Measurements from ENCODE around the gene ATP6V0A4. TPM values are rescaled to one million over a fixed set of nuclear protein-coding genes. Genes with fewer than 3 reads are reported as not detected.
"Not testable (repeated sequence)": the region's sequence is repeated elsewhere in the genome, so short reads cannot be mapped to it uniquely, and the experiment has no call there.

The ATP6V0A4 gene
- not detected for polyA plus RNA-seq (ENCODE audit: insufficient read length)

DNA sequence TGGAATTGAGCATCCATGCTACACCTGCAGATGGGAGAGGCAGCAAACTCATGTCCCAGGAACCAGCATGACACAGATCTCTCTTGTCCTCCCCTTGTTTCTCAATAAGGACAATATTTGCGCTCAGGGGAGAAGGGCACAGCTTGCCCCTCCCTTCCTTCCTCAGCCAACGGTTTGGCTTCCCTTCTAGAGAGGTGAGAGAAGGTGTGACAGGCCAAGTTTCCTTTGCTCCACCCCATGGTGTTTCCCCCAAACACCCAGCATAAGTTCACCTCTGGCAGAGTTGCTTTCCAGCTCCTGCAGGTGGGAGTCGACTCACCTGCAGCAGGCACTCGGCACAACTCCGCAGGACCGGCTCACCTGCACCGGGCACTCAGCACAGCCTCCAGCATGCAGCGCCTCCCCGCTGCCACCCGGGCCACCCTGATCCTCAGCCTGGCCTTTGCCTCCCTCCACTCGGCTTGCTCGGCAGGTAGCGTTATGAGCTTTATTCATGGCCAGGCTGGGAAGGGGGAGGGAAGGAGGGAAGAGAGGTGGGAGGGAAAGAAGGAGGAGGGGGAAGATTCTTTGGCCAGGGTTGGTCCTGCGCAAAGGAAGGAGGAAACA, at the start of gene ATP6V0A4, which contains the start of gene TMEM213:
TSS of gene ATP6V0A4 (minus strand) at position 482 of the 606 bp plus-strand sequence. CDS start 26,949 bp downstream, outside the sequence.
TSS of gene TMEM213 (plus strand) at position 280 of the 606 bp plus-strand sequence. CDS start at position 391, 111 bp downstream.
- DNase-seq (ENCODE audit: low read depth), result no peak

DNA sequence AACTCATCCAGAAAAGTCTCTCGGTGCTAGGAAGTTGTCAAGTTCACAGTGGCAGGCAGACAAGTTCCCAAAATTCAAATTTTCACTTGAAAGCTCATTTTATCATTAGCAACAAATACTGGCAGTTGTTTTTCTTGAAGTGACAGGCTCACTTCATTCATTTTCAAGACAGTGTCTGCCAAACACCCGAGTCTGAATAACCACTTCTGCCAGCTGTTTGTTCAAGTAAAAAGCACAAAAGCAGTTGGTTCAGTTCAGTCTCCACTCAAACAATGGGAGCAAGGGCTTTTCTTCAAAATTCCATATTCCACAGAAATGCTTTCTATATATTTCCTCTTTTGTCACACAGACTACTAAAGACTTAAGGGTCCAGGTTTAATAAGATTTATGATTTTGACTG, 47.7 kb upstream of the ATP6V0A4 start:
- DNase-seq (ENCODE audit: low read depth), result no peak

DNA sequence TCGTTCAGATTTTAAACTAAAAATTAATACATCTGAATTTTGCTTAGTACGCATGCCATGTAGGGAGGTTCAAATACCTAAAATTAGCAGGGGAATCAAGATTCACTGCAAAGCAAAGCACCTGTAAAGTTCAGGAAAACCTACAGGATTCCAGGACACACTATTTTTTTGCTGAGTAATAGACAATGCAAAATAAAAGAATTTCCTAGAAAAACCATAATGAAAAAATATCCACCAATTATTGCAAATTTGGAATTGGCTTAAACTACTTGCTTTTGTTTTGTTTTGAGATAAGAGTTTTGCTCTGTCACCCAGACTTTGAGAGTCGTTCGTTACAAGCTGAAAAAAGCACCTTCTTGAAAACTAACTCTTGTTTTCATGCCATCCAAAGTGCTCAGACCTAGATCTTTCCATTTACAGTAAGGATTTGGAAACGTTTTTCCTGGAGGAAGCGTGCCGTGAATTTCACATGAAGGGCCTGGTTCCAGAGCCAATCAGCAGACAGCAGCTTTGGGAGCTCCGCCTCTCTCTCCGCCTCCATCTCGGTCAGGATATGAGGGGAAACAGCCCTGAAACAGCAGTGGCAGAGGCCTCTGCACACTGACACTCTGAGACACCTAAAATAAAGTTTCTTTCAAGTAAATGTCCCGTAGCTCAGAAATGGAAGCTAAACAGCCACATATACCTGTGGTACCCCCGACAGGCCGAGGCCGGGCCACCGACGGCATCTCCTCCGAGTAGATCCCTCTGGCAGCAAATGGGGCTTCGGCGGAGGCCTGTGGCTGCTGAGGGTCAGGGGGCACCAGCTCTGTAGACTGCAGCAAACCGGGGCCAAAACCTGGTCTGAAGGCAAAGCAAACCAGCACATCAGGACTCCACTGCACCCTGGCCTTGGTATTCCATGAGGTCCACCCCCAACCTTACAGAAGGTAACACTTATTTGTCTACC, 45.9 kb upstream of the ATP6V0A4 start:
- no peak for DNase-seq (ENCODE audit: low read depth)

DNA sequence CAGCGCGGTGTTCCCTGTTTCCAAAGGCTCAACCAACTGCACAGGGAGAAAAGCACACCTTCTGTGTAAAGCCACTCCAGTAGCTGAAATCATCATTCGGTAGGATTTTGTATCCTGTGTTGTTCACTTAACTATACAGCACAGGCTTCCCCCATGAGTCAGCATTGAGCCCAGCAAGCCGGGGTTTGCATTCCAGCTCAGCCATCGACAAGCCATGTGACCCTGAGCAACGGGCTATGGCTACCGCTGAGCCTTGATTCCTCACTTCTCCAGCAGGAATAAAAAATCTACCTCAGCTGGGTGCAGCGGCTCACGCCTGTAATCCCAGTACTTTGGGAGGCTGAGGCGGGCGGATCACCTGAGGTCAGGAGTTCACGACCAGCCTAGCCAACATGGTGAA, 44.1 kb upstream of the ATP6V0A4 start:
- DNase-seq (ENCODE audit: low read depth), result no peak

DNA sequence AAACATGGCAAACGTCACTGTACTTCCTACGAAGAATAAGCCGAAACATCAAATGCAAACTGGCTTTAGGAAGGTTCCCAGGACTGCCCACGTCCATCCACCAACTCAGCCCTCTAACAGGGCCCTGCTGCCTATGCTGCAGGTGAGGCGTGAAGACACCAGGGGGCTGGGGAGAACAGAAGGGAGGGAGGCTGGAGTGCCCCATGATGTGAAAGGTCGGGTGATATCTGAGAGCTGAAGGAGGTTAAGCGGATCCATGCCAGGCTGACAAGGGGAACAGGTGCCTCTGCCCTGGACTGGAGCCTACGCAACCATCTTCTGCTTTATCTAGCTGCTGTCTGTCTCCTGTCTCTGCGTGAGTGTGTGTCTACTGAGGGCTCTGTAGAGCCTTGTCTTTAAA, 40.2 kb upstream of the ATP6V0A4 start:
- DNase-seq (ENCODE audit: low read depth), result no peak

DNA sequence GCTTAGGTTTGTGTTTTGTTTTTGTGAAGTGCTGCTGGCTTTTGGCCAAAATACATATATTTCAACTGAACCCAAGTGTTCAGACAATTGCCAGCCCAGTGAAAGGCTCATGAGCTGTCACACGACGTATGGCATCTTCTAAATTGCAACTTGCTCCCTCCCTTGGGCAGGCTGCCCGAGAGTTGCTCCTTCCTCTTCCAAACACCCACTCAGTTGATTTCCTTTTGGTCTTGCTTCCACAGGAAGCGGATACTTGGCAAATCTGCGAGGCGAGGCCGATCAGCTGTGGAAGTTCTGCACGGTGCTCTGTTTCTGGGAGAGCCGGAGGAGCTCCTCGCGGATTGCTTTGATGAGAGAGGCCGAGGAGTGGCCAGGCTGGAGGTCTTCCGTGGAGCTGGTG, 39.6 kb upstream of the ATP6V0A4 start:
- DNase-seq (ENCODE audit: low read depth), result no peak

DNA sequence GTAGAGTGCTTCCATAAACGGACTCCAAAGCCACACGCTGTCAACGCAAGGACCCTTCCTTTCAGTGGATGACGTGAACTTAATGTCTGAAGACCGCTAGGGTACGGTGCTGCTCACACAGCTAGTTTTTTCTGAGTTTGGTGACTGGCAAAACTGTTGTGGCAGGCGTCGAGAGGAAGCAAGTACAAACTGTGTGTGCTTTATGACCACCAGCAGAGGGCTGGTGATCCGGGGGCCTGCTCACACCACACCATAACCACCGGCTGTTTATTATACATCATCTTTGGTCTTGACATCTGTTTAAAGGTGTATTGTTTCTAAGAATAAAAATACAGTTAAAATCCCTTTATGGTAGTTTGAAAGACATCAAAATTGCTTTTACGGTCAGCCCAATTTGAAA, 37.1 kb upstream of the ATP6V0A4 start:
- DNase-seq (ENCODE audit: low read depth), result no peak

DNA sequence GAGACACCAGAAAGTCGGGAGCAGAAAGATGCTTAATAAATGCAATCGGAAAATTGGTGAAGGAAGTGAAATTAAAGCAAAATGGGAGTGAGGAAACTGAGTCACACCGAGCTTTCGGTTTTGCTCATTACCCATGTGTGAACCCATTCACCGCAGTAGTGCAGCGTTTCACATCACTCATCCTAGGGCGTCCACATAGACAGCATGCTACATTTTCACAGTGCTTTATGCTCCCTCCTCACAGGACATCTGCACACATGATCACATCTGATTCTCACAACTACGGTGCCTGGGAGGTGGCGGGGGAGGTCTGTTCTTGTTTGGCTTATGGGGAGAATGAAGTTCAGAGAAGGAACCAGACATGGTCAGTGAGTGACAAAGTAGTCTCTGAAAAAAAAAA, 36.6 kb upstream of the ATP6V0A4 start:
- no peak for DNase-seq (ENCODE audit: low read depth)

DNA sequence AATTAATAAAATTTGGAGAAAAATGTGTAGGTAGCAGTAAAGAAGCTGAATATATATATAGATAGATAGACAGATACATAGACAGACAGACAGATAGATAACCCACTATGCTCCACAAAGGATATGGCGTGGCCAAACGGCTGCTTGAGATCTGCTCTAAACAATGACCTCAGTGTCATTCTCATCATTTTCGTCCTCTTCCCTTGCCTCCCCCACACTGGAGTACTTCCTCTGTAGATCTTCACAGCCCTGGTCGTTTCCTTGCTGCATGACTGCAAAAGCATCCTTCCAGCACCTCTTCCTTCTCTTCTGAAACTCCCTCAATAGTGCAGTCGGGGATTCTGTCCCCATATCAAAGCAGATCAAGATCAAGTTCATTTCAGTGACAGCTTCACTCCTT, 35.6 kb upstream of the ATP6V0A4 start:
- no peak for DNase-seq (ENCODE audit: low read depth)

DNA sequence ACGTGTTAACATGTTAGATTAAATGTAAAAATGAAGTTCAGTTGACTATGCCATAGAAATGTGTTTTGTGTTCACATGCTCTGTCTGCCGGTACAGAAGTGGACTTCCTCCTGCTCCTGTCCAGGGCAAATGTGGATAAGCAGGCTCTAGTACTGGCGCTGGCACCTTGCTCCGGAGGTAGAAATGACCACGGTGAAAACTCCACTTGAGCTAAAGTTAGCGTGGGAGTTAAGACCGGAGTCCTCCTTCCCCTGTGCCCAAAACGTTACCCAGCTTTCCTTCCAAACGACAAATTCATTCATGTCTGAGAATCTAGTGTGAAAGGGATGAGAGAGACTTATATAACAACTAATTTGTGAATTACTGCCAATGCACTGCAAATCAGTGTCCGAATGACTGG, 35.0 kb upstream of the ATP6V0A4 start:
- DNase-seq (ENCODE audit: low read depth), result no peak

DNA sequence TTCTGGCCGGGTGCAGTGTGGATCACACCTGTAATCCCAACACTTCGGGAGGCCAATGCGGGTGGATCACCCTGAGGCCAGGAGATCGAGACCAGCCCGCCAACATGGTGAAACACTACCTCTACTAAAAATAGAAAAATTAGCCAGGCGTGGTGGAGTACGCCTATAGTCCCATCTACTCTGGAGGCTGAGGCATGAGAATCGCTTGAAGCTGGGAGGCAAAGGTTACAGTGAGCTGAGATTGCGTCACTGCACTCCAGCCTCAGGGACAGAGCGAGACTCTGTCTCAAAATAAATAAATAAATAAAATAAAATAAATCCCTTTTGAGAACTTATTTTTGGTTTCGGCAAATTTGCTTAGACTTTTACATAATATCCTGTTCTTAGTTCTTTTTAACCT, 31.3 kb upstream of the ATP6V0A4 start:
- no peak for DNase-seq (ENCODE audit: low read depth)

DNA sequence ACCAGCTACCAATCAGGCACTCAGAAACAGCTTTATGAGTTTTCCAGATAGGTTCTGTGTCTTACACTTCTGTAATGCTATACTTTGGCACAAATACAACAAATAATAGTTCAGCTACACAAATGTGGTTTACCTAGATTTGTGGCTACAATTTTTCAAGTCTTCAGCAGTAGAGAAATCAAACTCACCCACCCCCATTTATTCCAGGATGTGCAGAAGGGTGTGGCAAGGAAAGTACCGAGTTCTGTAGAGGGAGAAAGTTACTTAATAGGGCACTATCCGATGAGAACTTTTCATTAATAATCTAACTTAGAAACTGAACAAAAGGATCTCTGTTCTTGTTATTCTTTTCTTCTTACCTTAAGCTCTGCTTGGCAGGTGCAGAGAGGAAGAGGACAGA, 30.3 kb upstream of the ATP6V0A4 start:
- no peak for DNase-seq (ENCODE audit: low read depth)

DNA sequence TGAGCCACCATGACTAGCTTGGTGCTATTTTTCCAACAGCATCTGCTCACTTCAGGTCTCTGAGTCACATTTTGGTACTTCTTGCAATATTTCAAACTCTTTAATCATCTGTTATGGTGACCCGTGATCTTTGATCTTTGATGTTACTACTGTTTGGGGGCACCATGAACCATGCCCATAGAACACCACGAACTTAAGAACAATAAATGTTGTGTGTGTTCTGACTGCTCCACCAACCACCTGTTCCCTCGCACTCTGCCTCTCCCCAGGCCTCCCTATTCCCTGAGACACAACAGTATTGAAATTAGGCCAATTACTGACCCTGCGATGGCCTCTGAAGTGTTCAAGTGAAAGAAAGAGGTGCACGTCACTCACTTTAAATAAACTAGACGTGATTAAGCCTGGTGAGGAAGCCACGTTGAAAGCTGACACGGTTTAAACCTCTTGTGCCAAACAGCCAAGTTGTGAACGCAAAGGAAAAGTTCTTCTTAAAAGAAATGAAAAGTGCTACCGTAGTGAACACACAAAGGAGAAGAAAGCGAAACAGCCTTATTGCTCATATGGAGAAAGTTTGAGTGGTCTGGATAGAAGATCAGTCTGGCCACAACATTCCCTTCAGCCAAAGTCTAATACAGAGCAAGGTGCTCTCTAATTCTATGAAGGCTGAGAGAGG, 27.2 kb upstream of the ATP6V0A4 start:
- DNase-seq (ENCODE audit: low read depth), result no peak

DNA sequence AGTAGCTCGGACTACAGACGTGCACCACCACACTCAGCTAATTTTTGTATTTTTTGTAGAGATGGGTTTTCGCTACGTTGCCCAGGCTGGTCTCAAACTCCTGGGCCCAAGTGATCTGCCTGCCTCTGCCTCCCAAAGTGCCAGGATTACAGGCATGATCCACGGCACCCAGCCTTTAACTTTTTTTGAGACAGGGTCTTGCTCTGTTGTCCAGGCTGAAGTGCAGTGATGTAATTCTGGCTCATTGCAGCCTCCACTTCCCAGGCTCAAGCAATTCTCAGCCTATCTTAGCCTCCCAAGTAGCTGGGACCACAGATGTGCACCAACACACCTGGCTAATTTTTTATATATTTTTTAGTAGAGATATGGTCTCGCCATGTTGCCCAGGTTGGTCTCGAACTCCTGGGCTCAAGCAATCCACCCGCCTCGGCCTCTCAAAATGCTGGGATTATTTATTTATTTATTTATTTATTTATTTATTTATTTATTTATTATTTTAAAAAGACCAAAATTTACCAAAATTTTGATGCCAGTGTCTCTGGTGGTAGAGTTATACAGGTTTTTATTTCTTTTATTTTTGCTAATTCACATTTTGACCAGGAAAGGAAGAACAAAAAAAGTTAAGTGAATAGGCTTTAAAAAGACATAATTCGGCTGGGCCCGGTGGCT, 25.0 kb upstream of the ATP6V0A4 start:
- DNase-seq (ENCODE audit: low read depth), result no peak

DNA sequence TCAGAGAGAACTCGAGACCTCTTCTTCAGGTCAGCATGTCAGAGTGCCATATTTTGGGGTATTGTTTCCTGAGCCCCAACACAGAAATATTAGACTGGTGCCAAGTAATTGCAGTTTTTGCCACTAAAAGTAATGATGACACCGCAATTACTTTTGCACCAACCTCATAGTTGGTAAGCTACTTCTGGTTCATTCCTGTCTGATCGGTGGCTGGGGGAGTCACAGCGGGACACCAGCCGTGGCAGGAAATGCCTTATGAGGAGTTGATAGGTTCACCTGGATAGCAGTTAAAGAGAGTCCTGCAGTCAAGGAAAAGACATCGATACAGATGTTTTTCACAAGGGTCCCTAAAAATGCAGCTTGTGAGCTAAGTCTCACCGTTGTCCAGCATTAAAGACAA, 23.9 kb upstream of the ATP6V0A4 start:
- no peak for DNase-seq (ENCODE audit: low read depth)

DNA sequence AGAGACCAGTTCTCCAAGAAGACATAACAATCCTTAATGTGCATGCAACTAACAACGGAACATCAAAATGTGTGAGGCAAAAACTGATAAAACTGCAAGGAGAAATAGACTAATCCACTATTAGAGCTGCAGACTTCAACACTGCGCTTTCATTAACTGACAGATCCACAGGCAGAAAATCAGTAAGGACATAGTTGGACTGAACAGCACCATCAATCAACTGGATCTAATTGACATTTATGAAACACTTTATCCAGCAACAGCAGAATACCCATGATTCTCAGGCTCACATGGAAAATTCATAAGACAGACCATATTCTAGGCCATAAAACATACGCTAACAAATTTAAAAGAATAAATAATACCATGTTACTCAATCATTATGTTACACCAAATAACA, 21.6 kb upstream of the ATP6V0A4 start:
- DNase-seq (ENCODE audit: low read depth), result no peak

DNA sequence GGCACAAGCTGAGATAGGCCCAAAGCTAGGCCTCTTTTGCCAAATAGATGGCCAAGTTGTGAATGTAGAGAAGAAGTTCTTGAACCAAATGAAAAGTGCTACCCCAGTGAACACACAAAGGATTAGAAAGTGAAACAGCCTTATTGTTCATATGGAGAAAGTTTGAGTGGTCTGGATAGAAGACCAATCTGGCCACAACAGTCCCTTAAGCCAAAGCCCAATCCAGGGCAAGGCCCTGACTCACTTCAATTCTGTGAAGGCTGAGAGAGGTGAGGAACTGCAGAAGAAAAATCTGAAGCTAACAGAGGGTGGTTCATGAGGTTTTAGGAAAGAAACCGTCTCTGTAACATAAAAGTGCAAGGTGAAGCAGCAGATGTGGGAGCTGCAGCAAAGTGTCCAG, 18.7 kb upstream of the ATP6V0A4 start:
- no peak for DNase-seq (ENCODE audit: low read depth)

DNA sequence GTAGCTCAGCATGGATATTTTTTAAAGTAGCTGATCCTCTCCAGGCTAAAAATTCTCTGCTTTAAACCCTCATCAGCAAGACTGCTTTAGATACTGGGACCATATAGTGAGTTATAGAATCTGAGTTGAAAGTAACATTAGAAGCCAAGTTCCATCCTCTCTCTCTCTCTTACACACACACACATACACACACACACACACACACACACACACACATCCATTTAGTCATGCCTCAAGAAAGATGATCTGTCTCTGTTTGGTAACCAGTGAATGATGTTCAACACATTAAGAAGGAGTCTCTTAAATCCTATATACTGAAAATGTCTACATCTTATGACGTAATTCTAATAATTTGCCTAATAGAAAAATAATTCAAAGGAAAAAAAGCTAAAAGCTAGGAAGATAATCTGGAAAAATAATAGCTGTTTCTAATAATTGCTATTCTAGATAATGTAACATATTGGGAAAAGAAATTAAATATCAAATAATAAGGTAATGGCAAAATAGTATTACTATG, 16.9 kb upstream of the ATP6V0A4 start:
- DNase-seq (ENCODE audit: low read depth), result no peak

DNA sequence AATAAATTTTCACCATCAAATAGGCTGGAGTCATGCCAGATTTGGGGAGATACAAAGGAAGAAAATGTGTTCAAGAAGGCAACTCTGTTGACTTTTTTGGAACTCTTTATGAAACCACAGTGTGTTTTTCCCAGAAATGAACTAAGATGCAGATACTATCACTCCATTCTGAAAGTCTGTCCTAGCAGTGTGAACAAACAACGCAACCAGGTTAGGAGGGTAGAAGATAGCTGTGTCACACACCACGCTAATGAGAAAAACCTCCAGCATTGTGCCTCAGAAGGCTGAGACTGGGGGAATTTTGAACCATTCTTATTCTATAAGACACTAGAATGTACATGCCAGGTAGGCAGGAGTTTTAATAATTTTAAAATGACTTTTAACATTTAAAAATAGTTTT, 15.9 kb upstream of the ATP6V0A4 start:
- DNase-seq (ENCODE audit: low read depth), result no peak

DNA sequence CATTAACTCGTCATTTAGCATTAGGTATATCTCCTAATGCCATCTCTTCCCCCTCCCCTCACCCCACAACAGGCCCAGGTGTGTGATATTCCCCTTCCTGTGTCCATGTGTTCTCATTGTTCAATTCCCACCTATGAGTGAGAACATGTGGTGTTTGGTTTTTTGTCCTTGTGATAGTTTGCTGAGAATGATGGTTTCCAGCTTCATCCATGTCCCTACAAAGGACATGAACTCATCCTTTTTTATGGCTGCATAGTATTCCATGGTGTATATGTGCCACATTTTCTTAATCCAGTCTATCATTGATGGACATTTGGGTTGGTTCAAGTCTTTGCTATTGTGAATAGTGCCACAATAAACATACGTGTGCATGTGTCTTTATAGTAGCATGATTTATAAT, 13.3 kb upstream of the ATP6V0A4 start:
- not testable (repeated sequence) for DNase-seq (ENCODE audit: low read depth)

DNA sequence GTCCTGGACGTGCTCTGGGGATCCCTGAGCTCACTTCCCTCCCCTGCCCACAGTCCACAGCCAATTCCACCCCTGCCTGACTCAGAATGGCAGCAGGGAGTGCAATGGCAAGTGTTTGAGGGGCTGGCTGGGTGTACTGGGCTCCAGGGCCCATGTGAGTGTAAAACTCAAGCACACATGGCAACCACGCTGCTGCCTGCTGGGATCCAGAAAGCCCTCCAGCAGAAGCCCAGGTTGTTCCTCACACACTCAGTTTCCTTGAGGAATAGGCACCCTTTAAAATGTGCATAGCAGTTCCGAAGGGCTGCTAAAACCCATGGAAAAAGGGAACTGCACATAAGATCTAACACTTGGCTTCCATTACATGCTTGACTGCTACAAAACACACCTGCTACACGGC, 11.3 kb upstream of the ATP6V0A4 start:
- no peak for DNase-seq (ENCODE audit: low read depth)

DNA sequence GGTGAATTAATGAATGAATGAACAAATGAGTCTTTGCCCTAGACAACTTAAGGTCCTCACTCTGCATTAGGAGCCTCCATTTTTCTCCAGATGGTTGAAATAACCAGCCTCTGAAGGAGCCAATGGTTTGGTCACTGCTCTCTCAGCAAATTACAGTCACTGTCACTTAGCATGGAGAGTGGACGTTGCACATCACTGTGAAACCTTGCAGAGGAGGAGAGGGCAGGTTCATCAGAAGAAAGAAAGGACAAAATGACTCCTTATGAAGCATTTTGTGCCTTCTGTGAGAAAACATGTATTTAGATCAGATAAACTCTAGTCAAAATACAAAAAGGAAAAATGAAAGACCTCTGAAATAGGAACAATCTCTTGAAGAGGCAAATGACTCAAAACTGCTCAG, 6.6 kb upstream of the ATP6V0A4 start:
- no peak for DNase-seq (ENCODE audit: low read depth)

All from forelimb muscle (tissue), 1 donor.